MG63 (cell line): ENCODE data around the gene RTL10. TPM values are rescaled to one million over a fixed set of nuclear protein-coding genes. Genes with fewer than 3 reads are reported as not detected.

Source experiments
- DNase-seq: peaks from one replicate; pipeline ENCODE4 v3.0.0-alpha.2; 2020
- H3K27me3 ChIP-seq: fragments of 250-450 bp; sonication (Bioruptor Pico); 2 replicates; pipeline ENCODE4 v1.5.1; 2020; ENCODE audit warnings: mild to moderate bottlenecking, moderate library complexity
- H3K36me3 ChIP-seq: fragments of 250-450 bp; sonication (Bioruptor Pico); 2 replicates; pipeline ENCODE4 v1.5.1; 2020; ENCODE audit warnings: mild to moderate bottlenecking, moderate library complexity
- H3K4me3 ChIP-seq: fragments of 250-450 bp; sonication (Bioruptor Pico); 2 replicates; pipeline ENCODE4 v1.5.1; 2020; ENCODE audit warnings: mild to moderate bottlenecking, moderate library complexity
- H3K9me3 ChIP-seq: fragments of 250-450 bp; sonication (Bioruptor Pico); 2 replicates; pipeline ENCODE4 v1.5.1; 2020; ENCODE audit warnings: mild to moderate bottlenecking, moderate library complexity
- total RNA-seq: library from RNA; depleted of rRNA; stranded (reverse); fragments of >200 nt; shearing (Covaris generic); gene quantifications from 2 replicates; pipeline ENCODE4 v1.2.3, GENCODE V29; 2014; ENCODE audit warnings: low replicate concordance

The RTL10 gene
- total RNA-seq, 1 experiment from 2014 or later = 7.2 TPM

- Histone ChIP-seq H3K4me3 (no peak overlapping the region), H3K36me3 (no peaks in the 10 kb centered on the region), H3K9me3 (no peaks in the 10 kb centered on the region), H3K27me3 (no peaks in the 10 kb centered on the region)
- no peak for DNase-seq
Observed at GRCh38 chr22:19815093-19815822, 39.4 kb downstream of the RTL10 start.

- no peaks in the 10 kb centered on the region for H3K27me3 ChIP-seq
- H3K9me3 ChIP-seq = no peaks in the 10 kb centered on the region
- H3K4me3 ChIP-seq = no peak overlapping the region
- no peaks in the 10 kb centered on the region for H3K36me3 ChIP-seq
- no peak for DNase-seq
Observed at GRCh38 chr22:19814428-19814827, 40.2 kb downstream of the RTL10 start.

GRCh38 chr22:19812910-19813309 is 41.8 kb downstream of the RTL10 start:
- Histone ChIP-seq H3K4me3 (no peak overlapping the region), H3K36me3 (no peaks in the 10 kb centered on the region), H3K27me3 (no peaks in the 10 kb centered on the region), H3K9me3 (no peaks in the 10 kb centered on the region)
- no peak for DNase-seq

DNA sequence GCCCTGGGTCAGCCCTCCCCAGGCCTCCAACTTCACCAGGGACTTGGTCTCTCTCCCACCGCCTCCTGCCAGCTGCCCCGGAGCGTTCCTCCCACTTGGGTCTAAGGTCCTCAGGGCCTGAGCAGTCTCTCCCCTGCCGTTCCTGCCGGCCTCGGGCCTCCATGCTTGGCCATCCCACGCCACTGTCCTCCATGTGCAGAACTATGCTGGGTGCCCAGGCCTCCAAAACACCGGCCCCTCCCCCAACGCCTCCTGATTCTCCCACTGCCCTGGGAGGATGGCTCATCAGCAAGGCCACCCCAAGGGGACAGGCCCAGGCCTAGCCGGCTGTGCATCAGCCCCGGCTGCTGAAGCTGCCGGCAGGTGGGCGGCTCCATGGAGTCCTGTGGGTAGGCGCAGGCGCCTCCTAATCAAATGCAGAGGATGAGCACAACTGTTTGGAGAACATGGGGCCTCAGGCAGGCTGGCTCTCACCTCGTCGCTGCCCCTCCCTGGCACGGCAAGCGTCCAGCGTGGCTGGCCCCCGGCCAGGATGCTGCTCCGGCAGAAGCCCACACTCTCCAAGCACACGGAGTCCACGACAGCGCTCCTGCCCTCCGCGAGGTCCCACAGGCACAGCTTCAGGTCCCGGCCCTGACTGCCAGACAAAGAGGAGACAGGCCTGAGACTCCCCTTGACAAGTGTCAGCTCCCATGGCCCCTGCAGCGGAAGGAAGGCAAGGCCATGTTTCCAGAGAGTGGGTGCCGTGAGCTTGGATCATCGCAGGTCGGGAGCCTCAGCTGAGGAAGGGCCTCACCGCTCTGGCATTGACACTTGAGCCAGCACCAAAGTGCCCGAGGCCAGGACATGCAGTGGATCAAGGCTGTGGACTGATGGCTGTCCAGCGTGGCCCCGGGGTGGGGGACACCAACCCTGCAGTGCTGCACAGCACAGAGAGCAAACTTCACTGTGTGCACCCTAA is 42.6 kb downstream of the RTL10 start:
- Histone ChIP-seq H3K9me3 (no peaks in the 10 kb centered on the region), H3K36me3 (no peaks in the 10 kb centered on the region), H3K27me3 (no peaks in the 10 kb centered on the region), H3K4me3 (no peak overlapping the region)
- DNase-seq = no peak

DNA sequence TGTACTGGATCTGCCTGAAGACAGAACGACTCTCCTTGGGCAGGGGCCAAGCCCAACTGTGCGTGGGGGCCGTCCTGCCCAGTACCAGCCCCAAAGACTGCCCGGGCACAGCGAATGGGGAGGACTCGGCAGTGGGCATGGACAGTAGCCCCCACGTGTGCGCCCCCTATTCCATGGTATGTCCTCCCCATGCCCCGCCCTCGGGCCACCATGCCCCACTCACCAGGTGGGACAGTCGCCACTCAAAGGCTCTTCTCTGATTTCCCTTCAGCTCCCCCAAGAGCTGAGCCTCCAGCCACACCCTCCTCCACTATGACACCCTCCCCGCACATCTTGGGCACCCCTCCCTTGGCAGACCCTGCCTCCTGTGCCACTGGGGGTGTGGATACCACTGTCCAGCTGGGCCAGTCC is 43.5 kb downstream of the RTL10 start:
- Histone ChIP-seq H3K27me3 (no peaks in the 10 kb centered on the region), H3K4me3 (no peak overlapping the region), H3K9me3 (no peaks in the 10 kb centered on the region), H3K36me3 (no peaks in the 10 kb centered on the region)
- DNase-seq = no peak

DNA sequence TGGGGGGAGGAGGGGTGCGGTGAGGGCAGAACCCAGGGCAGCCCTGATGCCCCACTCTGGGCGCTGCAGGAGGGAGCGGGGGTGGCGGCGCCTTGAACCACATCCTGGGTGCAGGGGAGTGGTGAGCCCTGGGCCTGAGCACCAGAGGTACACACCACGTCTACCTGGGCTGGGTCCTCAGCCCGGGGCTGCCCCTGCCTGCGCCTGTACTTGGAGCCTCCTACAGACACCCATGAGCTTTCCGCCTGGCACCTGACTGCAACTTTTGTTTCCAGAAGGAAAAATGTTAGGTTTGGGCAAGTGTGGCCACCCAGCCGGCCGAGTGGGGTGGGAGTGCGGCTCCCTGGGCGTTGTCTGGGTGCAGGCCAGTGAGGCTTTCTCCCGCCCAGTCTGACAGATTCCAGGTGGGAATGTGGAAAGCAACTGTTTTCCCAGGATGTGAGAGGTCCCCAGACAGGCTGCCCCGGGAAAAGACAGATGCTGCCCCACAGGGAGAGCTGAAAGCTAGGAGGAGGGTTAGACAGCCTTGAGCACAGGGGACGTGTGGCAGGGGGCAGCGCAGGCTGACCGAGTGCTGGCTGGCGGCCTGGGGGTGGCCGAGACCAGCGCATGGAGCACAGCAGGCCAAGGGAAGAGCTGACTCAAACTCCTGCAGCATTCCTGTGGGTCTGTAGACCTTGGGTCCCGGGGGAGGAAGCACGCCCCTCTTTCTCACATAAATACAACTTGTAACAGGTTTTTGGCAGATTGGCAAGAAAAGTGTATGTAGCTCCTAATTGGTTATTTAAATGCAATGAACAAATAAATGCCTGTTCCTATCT is 44.1 kb downstream of the RTL10 start:
- DNase-seq = no peak

GRCh38 chr22:19809741-19810140 is 44.9 kb downstream of the RTL10 start:
- no peak for DNase-seq
- Histone ChIP-seq H3K36me3 (no peaks in the 10 kb centered on the region), H3K4me3 (no peak overlapping the region), H3K27me3 (no peaks in the 10 kb centered on the region), H3K9me3 (no peaks in the 10 kb centered on the region)

More for the DNA sequence above, 44.1 kb downstream of the RTL10 start:
- H3K36me3 ChIP-seq = no peaks in the 10 kb centered on the region
- H3K27me3 ChIP-seq = no peaks in the 10 kb centered on the region
- no peaks in the 10 kb centered on the region for H3K9me3 ChIP-seq
- no peak overlapping the region for H3K4me3 ChIP-seq

DNA sequence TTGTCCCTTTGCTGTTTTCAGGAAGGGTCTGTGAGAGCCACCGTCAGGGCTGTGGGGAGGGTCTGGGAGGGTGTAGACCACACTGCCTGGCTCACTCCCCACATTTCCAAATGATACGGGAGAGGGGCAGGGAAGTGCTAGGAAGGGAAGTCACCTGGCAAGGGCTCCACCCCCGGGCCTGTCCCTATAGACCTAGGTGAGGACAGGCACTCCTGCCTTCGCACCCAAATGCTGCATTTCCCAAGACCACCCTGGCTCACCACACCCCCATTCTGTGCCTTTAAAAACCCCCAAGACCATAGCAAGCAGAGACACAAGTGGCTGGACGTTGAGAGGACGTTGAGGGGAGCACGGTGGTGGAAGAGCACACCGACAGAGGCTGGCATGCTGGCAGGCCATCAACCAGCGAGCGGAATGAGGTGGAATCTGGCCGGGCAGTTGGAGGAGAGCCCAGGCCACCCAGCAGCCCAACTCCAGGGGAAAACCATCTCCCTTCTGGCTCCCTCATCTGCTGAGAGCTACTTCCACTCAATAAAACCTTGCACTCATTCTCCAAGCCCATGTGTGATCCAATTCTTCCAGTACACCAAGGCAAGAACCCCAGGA is 45.7 kb downstream of the RTL10 start:
- Histone ChIP-seq H3K36me3 (no peaks in the 10 kb centered on the region), H3K4me3 (no peak overlapping the region), H3K27me3 (no peaks in the 10 kb centered on the region), H3K9me3 (no peaks in the 10 kb centered on the region)
- no peak for DNase-seq

- no peaks in the 10 kb centered on the region for H3K9me3 ChIP-seq
- H3K27me3 ChIP-seq = no peaks in the 10 kb centered on the region
- no peak overlapping the region for H3K4me3 ChIP-seq
- DNase-seq = no peak
- H3K36me3 ChIP-seq = no peaks in the 10 kb centered on the region
Observed at GRCh38 chr22:19807914-19808872, 46.5 kb downstream of the RTL10 start.

GRCh38 chr22:19807161-19807913 is 47.3 kb downstream of the RTL10 start:
- Histone ChIP-seq H3K9me3 (no peaks in the 10 kb centered on the region), H3K27me3 (no peaks in the 10 kb centered on the region), H3K36me3 (no peaks in the 10 kb centered on the region), H3K4me3 (no peak overlapping the region)
- no peak for DNase-seq

- Histone ChIP-seq H3K27me3 (no peaks in the 10 kb centered on the region), H3K9me3 (no peaks in the 10 kb centered on the region), H3K4me3 (no peak overlapping the region), H3K36me3 (no peaks in the 10 kb centered on the region)
- peak; percentile 19 for DNase-seq
Observed at GRCh38 chr22:19806213-19807160, 48.2 kb downstream of the RTL10 start.

DNA sequence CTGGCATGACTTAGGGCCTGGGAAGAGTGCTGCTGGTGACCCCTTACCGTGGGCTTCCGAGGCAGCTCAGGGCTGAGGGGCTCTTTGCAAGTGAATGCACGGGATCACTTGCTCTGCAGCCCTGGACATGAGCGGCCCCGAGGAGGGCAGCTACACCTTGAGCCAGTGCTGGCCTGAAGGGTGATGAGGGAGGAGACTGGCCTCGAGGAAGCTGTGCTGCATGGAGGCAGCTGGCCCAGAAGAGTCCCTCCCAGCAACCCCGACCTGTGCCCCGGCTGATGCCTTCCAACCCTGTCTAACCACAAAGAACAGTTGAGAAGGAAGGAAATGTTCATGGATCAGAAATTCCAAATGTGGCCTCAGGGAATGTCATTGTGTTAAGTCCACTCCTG is 48.9 kb downstream of the RTL10 start:
- no peaks in the 10 kb centered on the region for H3K9me3 ChIP-seq
- no peak overlapping the region for H3K4me3 ChIP-seq
- DNase-seq = no peak
- H3K36me3 ChIP-seq = no peaks in the 10 kb centered on the region
- no peaks in the 10 kb centered on the region for H3K27me3 ChIP-seq
